ENCODE data around the gene CCDC74B.
"Not testable (repeated sequence)": the region's sequence is repeated elsewhere in the genome, so short reads cannot be mapped to it uniquely, and the experiment has no call there.

The CCDC74B gene

GRCh38 chr2:130145006-130145414, at the start of gene CCDC74B:
TSS of gene CCDC74B (minus strand) at chr2:130145112. CDS start at chr2:130144996, 116 bp downstream.
- Mint-ChIP-seq H3K4me3 (peak within 1 kb of the TSS; percentile 72), H3K27me3 (peaks cover 12% of the 10 kb centered on the region), H3K4me1 (ENCODE audit: low read depth) (peaks cover 15% of the 10 kb centered on the region)
- H3K27ac Mint-ChIP-seq; H3K9me3 Mint-ChIP-seq; H3K36me3 Mint-ChIP-seq (ENCODE audit: low read depth): not testable (repeated sequence)

- H3K4me3 Mint-ChIP-seq, H3K27ac Mint-ChIP-seq: not testable (repeated sequence)
Observed at GRCh38 chr2:130193824-130194223, 48.9 kb upstream of the CCDC74B start.

GRCh38 chr2:130192451-130192850, 47.5 kb upstream of the CCDC74B start:
- H3K9me3 Mint-ChIP-seq; H3K4me1 Mint-ChIP-seq (ENCODE audit: low read depth); H3K27ac Mint-ChIP-seq; H3K4me3 Mint-ChIP-seq; H3K27me3 Mint-ChIP-seq; H3K36me3 Mint-ChIP-seq (ENCODE audit: low read depth): not testable (repeated sequence)

More at GRCh38 chr2:130193824-130194223, 48.9 kb upstream of the CCDC74B start:
- not testable (repeated sequence) for H3K4me1 Mint-ChIP-seq (ENCODE audit: low read depth); H3K9me3 Mint-ChIP-seq; H3K36me3 Mint-ChIP-seq (ENCODE audit: low read depth); H3K27me3 Mint-ChIP-seq

- H3K9me3 Mint-ChIP-seq; H3K36me3 Mint-ChIP-seq (ENCODE audit: low read depth); H3K4me1 Mint-ChIP-seq (ENCODE audit: low read depth); H3K27me3 Mint-ChIP-seq; H3K4me3 Mint-ChIP-seq; H3K27ac Mint-ChIP-seq: not testable (repeated sequence)
Observed at GRCh38 chr2:130191319-130191718, 46.4 kb upstream of the CCDC74B start.

- Mint-ChIP-seq H3K27ac (no peak overlapping the region), H3K4me3 (no peak overlapping the region), H3K27me3 (no peaks in the 10 kb centered on the region)
Observed at GRCh38 chr2:130190237-130190636, 45.3 kb upstream of the CCDC74B start.

GRCh38 chr2:130188958-130189357, 44.0 kb upstream of the CCDC74B start:
- not testable (repeated sequence) for H3K27me3 Mint-ChIP-seq; H3K9me3 Mint-ChIP-seq; H3K27ac Mint-ChIP-seq; H3K4me3 Mint-ChIP-seq; H3K4me1 Mint-ChIP-seq (ENCODE audit: low read depth)
- H3K36me3 Mint-ChIP-seq (ENCODE audit: low read depth), result peaks cover 16% of the 10 kb centered on the region

More at GRCh38 chr2:130190237-130190636, 45.3 kb upstream of the CCDC74B start:
- peaks cover 14% of the 10 kb centered on the region for H3K36me3 Mint-ChIP-seq (ENCODE audit: low read depth)
- no peaks in the 10 kb centered on the region for H3K9me3 Mint-ChIP-seq
- H3K4me1 Mint-ChIP-seq (ENCODE audit: low read depth), result no peaks in the 10 kb centered on the region

- H3K27ac Mint-ChIP-seq; H3K4me3 Mint-ChIP-seq; H3K4me1 Mint-ChIP-seq (ENCODE audit: low read depth); H3K9me3 Mint-ChIP-seq; H3K27me3 Mint-ChIP-seq: not testable (repeated sequence)
- peaks cover 19% of the 10 kb centered on the region for H3K36me3 Mint-ChIP-seq (ENCODE audit: low read depth)
Observed at GRCh38 chr2:130187859-130188792, 43.2 kb upstream of the CCDC74B start.

- Mint-ChIP-seq H3K27me3 (no peaks in the 10 kb centered on the region), H3K9me3 (no peaks in the 10 kb centered on the region), H3K36me3 (ENCODE audit: low read depth) (peaks cover 19% of the 10 kb centered on the region), H3K4me3 (no peak overlapping the region), H3K4me1 (ENCODE audit: low read depth) (peaks cover 10% of the 10 kb centered on the region), H3K27ac (no peak overlapping the region)
Observed at GRCh38 chr2:130187268-130187667, 42.4 kb upstream of the CCDC74B start.

- Mint-ChIP-seq H3K27ac (no peak overlapping the region), H3K4me1 (ENCODE audit: low read depth) (peaks cover 10% of the 10 kb centered on the region), H3K9me3 (no peaks in the 10 kb centered on the region), H3K27me3 (no peaks in the 10 kb centered on the region), H3K36me3 (ENCODE audit: low read depth) (peaks cover 17% of the 10 kb centered on the region), H3K4me3 (no peak overlapping the region)
Observed at GRCh38 chr2:130186391-130186790, 41.5 kb upstream of the CCDC74B start.

- Mint-ChIP-seq H3K4me3 (no peak overlapping the region), H3K27ac (peak overlapping the region; percentile 61), H3K9me3 (no peaks in the 10 kb centered on the region), H3K4me1 (ENCODE audit: low read depth) (peaks cover 12% of the 10 kb centered on the region), H3K27me3 (no peaks in the 10 kb centered on the region), H3K36me3 (ENCODE audit: low read depth) (peaks cover 14% of the 10 kb centered on the region)
Observed at GRCh38 chr2:130185896-130186295, 41.0 kb upstream of the CCDC74B start.

- Mint-ChIP-seq H3K4me1 (ENCODE audit: low read depth) (peaks cover 17% of the 10 kb centered on the region), H3K27me3 (no peaks in the 10 kb centered on the region), H3K4me3 (no peak overlapping the region), H3K9me3 (no peaks in the 10 kb centered on the region), H3K36me3 (ENCODE audit: low read depth) (peaks cover 14% of the 10 kb centered on the region), H3K27ac (peak overlapping the region; percentile 61)
Observed at GRCh38 chr2:130185436-130185835, 40.5 kb upstream of the CCDC74B start.

GRCh38 chr2:130183512-130184373, 38.8 kb upstream of the CCDC74B start:
- Mint-ChIP-seq H3K4me1 (ENCODE audit: low read depth) (peaks cover 26% of the 10 kb centered on the region), H3K4me3 (peak overlapping the region; percentile 85), H3K36me3 (ENCODE audit: low read depth) (peaks cover 14% of the 10 kb centered on the region)

GRCh38 chr2:130182826-130183511, 38.1 kb upstream of the CCDC74B start:
- peaks cover 14% of the 10 kb centered on the region for H3K36me3 Mint-ChIP-seq (ENCODE audit: low read depth)
- H3K9me3 Mint-ChIP-seq, H3K27me3 Mint-ChIP-seq: not testable (repeated sequence)

More at GRCh38 chr2:130183512-130184373, 38.8 kb upstream of the CCDC74B start:
- Mint-ChIP-seq H3K27me3 (no peaks in the 10 kb centered on the region), H3K9me3 (no peaks in the 10 kb centered on the region), H3K27ac (peak overlapping the region; percentile 85)

GRCh38 chr2:130181880-130182682, 37.2 kb upstream of the CCDC74B start, which contains the start of gene MZT2B:
TSS of gene MZT2B (plus strand) at chr2:130182262. CDS start at chr2:130182283, 21 bp downstream.
- Mint-ChIP-seq H3K27ac (peak within 1 kb of the TSS; percentile 95), H3K4me3 (peak within 1 kb of the TSS; percentile 95), H3K4me1 (ENCODE audit: low read depth) (peaks cover 32% of the 10 kb centered on the region), H3K36me3 (ENCODE audit: low read depth) (peaks cover 14% of the 10 kb centered on the region)
- H3K27me3 Mint-ChIP-seq, H3K9me3 Mint-ChIP-seq: not testable (repeated sequence)

More at GRCh38 chr2:130182826-130183511, 38.1 kb upstream of the CCDC74B start:
- Mint-ChIP-seq H3K4me1 (ENCODE audit: low read depth) (peaks cover 29% of the 10 kb centered on the region), H3K4me3 (peak overlapping the region; percentile 85), H3K27ac (peak overlapping the region; percentile 85)

All from stimulated activated naive CD8-positive, alpha-beta T cell treated with anti-CD3 and anti-CD28 coated beads, Interleukin-15, Interleukin-2, amounts not matched to agents 100 ng/mL and 50 ng/mL, for 24 hours (primary cell).